Body of pancreas (tissue), 4 donors: ENCODE measurements around the gene FAM200A. TPM values are rescaled to one million over a fixed set of nuclear protein-coding genes. Genes with fewer than 3 reads are reported as not detected.
"Not testable (repeated sequence)": the region's sequence is repeated elsewhere in the genome, so short reads cannot be mapped to it uniquely, and the experiment has no call there.

ENCODE experiments used
- ATAC-seq: fragments of 150-250 bp; one replicate; pipeline ENCODE4 v1.9.1; 2016
- DNase-seq, 4 donors: peaks; one replicate each; pipeline ENCODE4 v3.0.0-alpha.2; 2019
- H3K27ac ChIP-seq, 4 donors: fragments of 200-600 bp; sonication (generic); 1 replicate in 3 of 4; 2 replicates in 1 of 4; pipeline versions ENCODE4 v1.5.1 to v1.6.1; 2016 to 2019; ENCODE audit warnings: mild to moderate bottlenecking in 1 of 4, mixed read lengths in 1 of 4, moderate library complexity in 1 of 4
- H3K27me3 ChIP-seq, 2 donors: fragments of 200-600 bp; sonication (generic); one replicate each; pipeline ENCODE4 v1.6.0; 2016; ENCODE audit warnings: mild to moderate bottlenecking in 1 of 2
- H3K36me3 ChIP-seq, 2 donors: fragments of 200-600 bp; sonication (generic); replicated peaks in 1 of 2; 2 replicates each; pipeline ENCODE4 v1.5.1; 2016; ENCODE audit warnings: low read depth in 2 of 2; ENCODE audit not compliant: insufficient read depth in 1 of 2
- H3K4me1 ChIP-seq: fragments of 200-600 bp; sonication (generic); one replicate; pipeline ENCODE4 v1.6.0; 2016
- H3K4me3 ChIP-seq, 2 donors: fragments of 200-600 bp; sonication (generic); 1 replicate in 1 of 2; 2 replicates in 1 of 2; pipeline ENCODE4 v1.5.1; 2016 to 2019
- H3K9me3 ChIP-seq, 3 donors: fragments of 200-600 bp; sonication (generic); 1 replicate in 2 of 3; 2 replicates in 1 of 3; pipeline ENCODE4 v1.5.1; 2016
- POLR2A ChIP-seq, 3 donors: fragments of 450-650 bp; IDR thresholded peaks; one replicate each; pipeline ENCODE4 v1.6.1; 2016; ENCODE audit warnings: antibody characterized with exemption in 3 of 3, mild to moderate bottlenecking in 2 of 3
- WGBS, 2 donors: methylation state at CpG; one replicate each; pipeline ENCODE4 v1.1.5; 2017; 5-methylcytosine and 5-hydroxymethylcytosine counted together
- intact Hi-C: fragments of 100-400 bp; cut with DNase I; formaldehyde crosslinking; loops from one replicate; pipeline ENCODE4 v1.15.1; 2023
- total RNA-seq, 2 donors: library from RNA; depleted of rRNA; stranded (reverse); fragments of >200 nt; gene quantifications; one replicate each; pipeline ENCODE4 v1.1.0, GENCODE V29; 2016
- TF ChIP-seq, protein P1 (sequence below), 7 experiments: fragments of 450-650 bp in 4 of 7; fragments of 200-600 bp in 3 of 7; sonication (generic) in 3 of 7; IDR thresholded peaks; one replicate each; pipeline ENCODE4 v1.5.1; 2016 to 2019; ENCODE audit warnings: antibody characterized with exemption in 7 of 7

Gene FAM200A
- total RNA-seq, 2 donors from 2014 or later = 3.9 to 7.3 TPM

GRCh38 chr7:99579281-99579955, 27.5 kb upstream of the FAM200A start:
- H3K27ac ChIP-seq = no peak overlapping the region
- peaks cover 14% of the 10 kb centered on the region for H3K4me1 ChIP-seq
- intact Hi-C loops = no loop called here
- no peak for TF ChIP-seq POLR2A (IDR thresholded peaks at IDR 0.05)
- TF ChIP-seq, protein P1, sequence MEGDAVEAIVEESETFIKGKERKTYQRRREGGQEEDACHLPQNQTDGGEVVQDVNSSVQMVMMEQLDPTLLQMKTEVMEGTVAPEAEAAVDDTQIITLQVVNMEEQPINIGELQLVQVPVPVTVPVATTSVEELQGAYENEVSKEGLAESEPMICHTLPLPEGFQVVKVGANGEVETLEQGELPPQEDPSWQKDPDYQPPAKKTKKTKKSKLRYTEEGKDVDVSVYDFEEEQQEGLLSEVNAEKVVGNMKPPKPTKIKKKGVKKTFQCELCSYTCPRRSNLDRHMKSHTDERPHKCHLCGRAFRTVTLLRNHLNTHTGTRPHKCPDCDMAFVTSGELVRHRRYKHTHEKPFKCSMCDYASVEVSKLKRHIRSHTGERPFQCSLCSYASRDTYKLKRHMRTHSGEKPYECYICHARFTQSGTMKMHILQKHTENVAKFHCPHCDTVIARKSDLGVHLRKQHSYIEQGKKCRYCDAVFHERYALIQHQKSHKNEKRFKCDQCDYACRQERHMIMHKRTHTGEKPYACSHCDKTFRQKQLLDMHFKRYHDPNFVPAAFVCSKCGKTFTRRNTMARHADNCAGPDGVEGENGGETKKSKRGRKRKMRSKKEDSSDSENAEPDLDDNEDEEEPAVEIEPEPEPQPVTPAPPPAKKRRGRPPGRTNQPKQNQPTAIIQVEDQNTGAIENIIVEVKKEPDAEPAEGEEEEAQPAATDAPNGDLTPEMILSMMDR (IDR thresholded peaks at IDR 0.05) = no peak
- H3K36me3 ChIP-seq = no peaks in the 10 kb centered on the region
- no peak overlapping the region for H3K4me3 ChIP-seq
- DNase-seq (no peak), ATAC-seq (no peak)
- WGBS, 2 donors = 36 to 40% methylated on average over 10 of the region's 10 CpGs
- H3K9me3 ChIP-seq = no peaks in the 10 kb centered on the region
- H3K27me3 ChIP-seq = no peaks in the 10 kb centered on the region

- H3K9me3 ChIP-seq = no peaks in the 10 kb centered on the region
Observed at GRCh38 chr7:99576251-99576650, 24.3 kb upstream of the FAM200A start.

GRCh38 chr7:99573257-99573656, 21.3 kb upstream of the FAM200A start:
- WGBS, 2 donors = 81 to 94% methylated on average over 1 of the region's 1 CpG
- intact Hi-C loops = no loop called here
- no peak for DNase-seq
- H3K27ac ChIP-seq = no peak overlapping the region
- H3K36me3 ChIP-seq = peaks cover 0 to 23% of the 10 kb centered on the region in 2 donors
- TF ChIP-seq, protein P1 (IDR thresholded peaks at IDR 0.05) = no peak
- TF ChIP-seq POLR2A (IDR thresholded peaks at IDR 0.05) = no peak
- H3K4me3 ChIP-seq = no peak overlapping the region
- no peaks in the 10 kb centered on the region for H3K4me1 ChIP-seq
- H3K9me3 ChIP-seq = no peaks in the 10 kb centered on the region
- no peak for ATAC-seq
- H3K27me3 ChIP-seq = no peaks in the 10 kb centered on the region

More at GRCh38 chr7:99576251-99576650, 24.3 kb upstream of the FAM200A start:
- Histone ChIP-seq H3K4me1 (peaks cover 14% of the 10 kb centered on the region), H3K4me3 (no peak overlapping the region), H3K27ac (no peak overlapping the region), H3K36me3 (peaks cover 0 to 16% of the 10 kb centered on the region in 2 donors), H3K27me3 (no peaks in the 10 kb centered on the region)
- intact Hi-C loops = no loop called here
- no peak for ATAC-seq
- 68 to 80% methylated on average over 3 of the region's 3 CpGs for WGBS, 2 donors
- TF ChIP-seq POLR2A (IDR thresholded peaks at IDR 0.05) = no peak
- TF ChIP-seq, protein P1 (IDR thresholded peaks at IDR 0.05) = no peak
- DNase-seq = no peak

DNA sequence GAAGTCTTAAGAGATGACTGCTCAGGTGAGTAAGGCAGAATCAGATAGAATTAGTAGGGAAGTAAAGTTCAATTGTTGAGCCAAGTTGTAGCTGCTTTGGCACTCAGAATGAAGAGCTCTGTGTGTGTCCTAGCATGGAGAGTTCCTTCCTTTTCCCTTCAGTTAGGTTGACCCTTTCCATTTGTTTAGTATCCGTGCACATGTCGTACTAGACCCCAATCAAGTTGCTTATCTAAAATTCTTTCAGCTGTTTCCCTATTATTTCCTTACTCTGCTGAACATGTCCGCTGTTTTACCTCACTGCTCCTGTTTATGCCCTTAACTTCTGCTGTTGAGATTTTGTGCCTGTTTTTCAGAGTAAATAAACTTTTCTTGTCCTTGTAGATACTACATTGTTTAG, 19.9 kb upstream of the FAM200A start:
- Histone ChIP-seq H3K27ac (no peak overlapping the region), H3K36me3 (peaks cover 0 to 23% of the 10 kb centered on the region in 2 donors)
- intact Hi-C loops = no loop called here

GRCh38 chr7:99568770-99569169, 16.9 kb upstream of the FAM200A start:
- H3K27ac ChIP-seq, H3K9me3 ChIP-seq, DNase-seq, H3K4me1 ChIP-seq, intact Hi-C loops, ATAC-seq, H3K27me3 ChIP-seq, H3K4me3 ChIP-seq: not testable (repeated sequence)
- WGBS, 2 donors = 91 to 96% methylated on average over 4 to 7 of the region's 7 CpGs
- peaks cover 0 to 32% of the 10 kb centered on the region in 2 donors for H3K36me3 ChIP-seq

More for the DNA sequence above, 19.9 kb upstream of the FAM200A start:
- Histone ChIP-seq H3K4me1 (no peaks in the 10 kb centered on the region), H3K4me3 (no peak overlapping the region), H3K27me3 (no peaks in the 10 kb centered on the region), H3K9me3 (no peaks in the 10 kb centered on the region)
- TF ChIP-seq, protein P1 (IDR thresholded peaks at IDR 0.05) = no peak
- TF ChIP-seq POLR2A (IDR thresholded peaks at IDR 0.05) = no peak
- WGBS, 2 donors = 93 to 94% methylated on average over 3 of the region's 3 CpGs
- ATAC-seq (no peak), DNase-seq (no peak)
